ENCODE data around the gene PPIC. TPM values are rescaled to one million over a fixed set of nuclear protein-coding genes. Genes with fewer than 3 reads are reported as not detected.

Gene PPIC
- total RNA-seq, 3 donors from 2014 or later = 49.7 to 68.8 (median 50.8) TPM

- TF ChIP-seq CTCF (IDR thresholded peaks at IDR 0.05) = no peak
- H3K9me3 ChIP-seq = no peaks in the 10 kb centered on the region
- ATAC-seq (no peak), DNase-seq (no peak)
- H3K36me3 ChIP-seq (ENCODE audit: low read depth) = no peaks in the 10 kb centered on the region
- intact Hi-C loops (cut with DNase I, micrococcal nuclease) = no loop called here
- H3K4me1 ChIP-seq (ENCODE audit: low read depth) = no peaks in the 10 kb centered on the region
- H3K4me3 ChIP-seq = no peak overlapping the region
These were observed 50.4 kb downstream of the PPIC start for GRCh38 chr5:122985954-122986721.

GRCh38 chr5:122985006-122985700 is 51.4 kb downstream of the PPIC start:
- DNase-seq (no peak), ATAC-seq (no peak)
- Histone ChIP-seq H3K4me1 (ENCODE audit: low read depth) (no peaks in the 10 kb centered on the region), H3K36me3 (ENCODE audit: low read depth) (no peaks in the 10 kb centered on the region), H3K4me3 (no peak overlapping the region), H3K9me3 (no peaks in the 10 kb centered on the region)
- TF ChIP-seq CTCF (IDR thresholded peaks at IDR 0.05) = no peak
- intact Hi-C loops (cut with DNase I, micrococcal nuclease) = no loop called here

- DNase-seq (no peak), ATAC-seq (no peak)
- intact Hi-C loops (cut with DNase I, micrococcal nuclease) = no loop called here
- no peak for TF ChIP-seq CTCF (IDR thresholded peaks at IDR 0.05)
- no peaks in the 10 kb centered on the region for H3K4me1 ChIP-seq (ENCODE audit: low read depth)
- no peaks in the 10 kb centered on the region for H3K9me3 ChIP-seq
- H3K4me3 ChIP-seq = no peak overlapping the region
- no peaks in the 10 kb centered on the region for H3K36me3 ChIP-seq (ENCODE audit: low read depth)
These were observed 52.1 kb downstream of the PPIC start for GRCh38 chr5:122984425-122984824.

GRCh38 chr5:122982376-122982775 is 54.1 kb downstream of the PPIC start:
- DNase-seq = no peak
- Histone ChIP-seq H3K4me1 (ENCODE audit: low read depth) (no peaks in the 10 kb centered on the region), H3K4me3 (no peak overlapping the region), H3K36me3 (ENCODE audit: low read depth) (no peaks in the 10 kb centered on the region), H3K9me3 (no peaks in the 10 kb centered on the region)
- no peak for ATAC-seq
- intact Hi-C loops (cut with DNase I, micrococcal nuclease) = no loop called here
- no peak for TF ChIP-seq CTCF (IDR thresholded peaks at IDR 0.05)

GRCh38 chr5:122981846-122982245 is 54.7 kb downstream of the PPIC start:
- Histone ChIP-seq H3K4me3 (no peak overlapping the region), H3K4me1 (ENCODE audit: low read depth) (no peaks in the 10 kb centered on the region), H3K9me3 (no peaks in the 10 kb centered on the region), H3K36me3 (ENCODE audit: low read depth) (no peaks in the 10 kb centered on the region)
- no peak for DNase-seq
- no peak for TF ChIP-seq CTCF (IDR thresholded peaks at IDR 0.05)
- no peak for ATAC-seq
- intact Hi-C loops (cut with DNase I, micrococcal nuclease) = no loop called here

Measured in mucosa of descending colon (tissue), 3 donors.